Umbilical cord (tissue), 2 donors: ENCODE measurements around the gene IGSF9B. TPM values are rescaled to one million over a fixed set of nuclear protein-coding genes. Genes with fewer than 3 reads are reported as not detected.
A peak's percentile ranks its signal among the peaks of the same experiment; 100 is the strongest.

Experiments used
- DNase-seq: peaks from one replicate; pipeline ENCODE4 v3.0.0-alpha.2; 2015; ENCODE audit warnings: low spot score
- total RNA-seq: library from RNA; depleted of rRNA; stranded (reverse); fragments of >200 nt; gene quantifications from one replicate; pipeline ENCODE4 v1.2.3, GENCODE V29; 2014; ENCODE audit warnings: low replicate concordance; ENCODE audit not compliant: insufficient read depth

IGSF9B gene
- total RNA-seq, 1 donor from 2014 or later: 30.1 TPM

DNA sequence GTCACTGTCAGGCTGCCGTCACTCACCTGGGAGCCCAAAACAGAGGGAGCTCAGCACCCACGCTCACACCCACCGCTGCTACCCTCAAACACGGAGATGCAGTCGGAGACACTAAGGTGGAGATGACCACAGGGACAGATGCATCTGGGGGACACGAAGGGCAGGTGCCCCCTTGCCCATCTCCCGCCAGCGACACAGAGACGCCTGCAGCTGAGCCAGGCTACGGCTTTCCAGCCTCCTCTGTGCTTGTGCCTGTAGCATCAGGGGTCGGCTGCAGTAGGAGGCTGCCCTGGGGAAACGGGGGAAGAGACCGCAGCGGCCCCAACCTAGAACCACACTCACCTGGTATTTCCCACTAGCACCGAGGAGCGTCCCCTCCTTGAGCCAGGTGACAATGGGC, 19.3 kb downstream of the IGSF9B start:
- DNase-seq: no peak

DNA sequence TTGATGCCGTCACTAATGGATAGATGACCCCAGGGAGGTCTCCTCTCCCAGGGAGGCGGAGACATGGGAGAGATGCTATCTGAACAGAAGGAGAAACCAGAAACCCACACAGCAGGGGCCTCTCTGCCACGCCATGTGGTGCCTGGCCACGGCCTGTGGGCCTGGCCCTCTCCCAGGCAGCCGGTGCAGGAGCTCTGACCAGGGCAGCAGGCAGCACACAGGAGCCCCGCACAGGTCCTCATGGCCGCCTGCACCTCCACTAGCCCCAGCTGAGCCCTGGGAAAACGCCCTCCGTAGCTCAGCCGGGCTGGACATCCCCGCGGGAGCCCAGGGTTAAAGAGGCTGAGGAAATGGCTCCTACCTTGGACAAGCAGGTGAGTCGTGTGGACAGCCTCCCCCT, 19.8 kb downstream of the IGSF9B start:
- DNase-seq: no peak

DNA sequence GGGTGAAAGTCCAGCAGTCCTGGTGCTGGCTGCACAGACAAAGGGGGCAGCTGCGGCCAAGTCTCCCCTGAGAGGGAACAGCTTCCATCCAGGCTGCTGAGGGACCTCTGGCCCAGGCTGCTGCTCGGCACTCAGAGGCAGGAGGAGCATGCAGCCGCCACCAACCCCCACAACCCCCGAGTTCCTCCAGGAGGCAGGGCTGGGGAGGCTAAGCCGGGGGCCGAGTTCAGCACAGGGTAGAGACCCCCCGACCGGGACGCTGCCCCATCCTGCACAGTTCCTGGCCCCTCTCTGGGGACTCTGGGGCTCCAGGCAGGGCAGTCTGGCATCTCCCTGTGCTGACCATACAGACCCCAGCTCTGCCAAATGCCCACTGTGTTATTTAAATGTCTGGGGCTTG, 20.2 kb downstream of the IGSF9B start:
- no peak for DNase-seq

DNA sequence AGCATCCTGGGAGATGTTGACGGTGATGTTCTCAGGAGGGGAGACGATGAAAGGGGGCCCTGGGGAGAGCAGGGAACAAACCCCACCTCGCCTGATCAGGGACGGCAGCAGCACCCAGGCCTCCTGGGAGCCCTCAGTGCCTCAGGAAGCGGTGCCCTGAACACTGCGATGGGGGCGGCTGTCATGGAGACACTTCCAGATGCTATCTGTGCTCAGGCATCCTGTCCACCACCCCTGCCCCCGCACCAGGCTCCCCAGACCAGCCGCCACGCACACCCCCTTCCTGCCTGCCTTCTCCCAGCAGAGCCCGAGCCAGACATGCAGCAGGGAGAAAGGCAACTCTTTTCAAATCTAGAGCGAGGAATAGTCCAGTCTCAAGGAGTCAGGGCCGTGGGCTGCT, 20.6 kb downstream of the IGSF9B start:
- DNase-seq: no peak

DNA sequence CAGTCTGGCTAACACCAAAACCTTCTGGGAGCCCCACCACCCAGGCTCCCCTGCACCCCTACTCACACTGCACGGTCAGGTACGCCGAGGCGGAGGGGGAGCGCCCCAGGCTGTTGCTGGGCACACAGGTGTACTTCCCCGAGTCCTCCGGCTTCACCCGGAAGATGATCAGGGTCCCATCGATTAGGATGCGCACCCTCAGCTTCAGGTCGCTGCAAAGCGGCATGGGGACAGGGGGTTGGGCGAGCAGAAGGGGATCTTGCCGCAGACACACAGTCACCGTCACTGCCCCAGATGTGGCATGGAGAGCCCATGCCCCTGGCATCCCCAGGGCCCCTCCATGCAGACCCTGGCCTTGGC, 21.2 kb downstream of the IGSF9B start:
- no peak for DNase-seq

DNA sequence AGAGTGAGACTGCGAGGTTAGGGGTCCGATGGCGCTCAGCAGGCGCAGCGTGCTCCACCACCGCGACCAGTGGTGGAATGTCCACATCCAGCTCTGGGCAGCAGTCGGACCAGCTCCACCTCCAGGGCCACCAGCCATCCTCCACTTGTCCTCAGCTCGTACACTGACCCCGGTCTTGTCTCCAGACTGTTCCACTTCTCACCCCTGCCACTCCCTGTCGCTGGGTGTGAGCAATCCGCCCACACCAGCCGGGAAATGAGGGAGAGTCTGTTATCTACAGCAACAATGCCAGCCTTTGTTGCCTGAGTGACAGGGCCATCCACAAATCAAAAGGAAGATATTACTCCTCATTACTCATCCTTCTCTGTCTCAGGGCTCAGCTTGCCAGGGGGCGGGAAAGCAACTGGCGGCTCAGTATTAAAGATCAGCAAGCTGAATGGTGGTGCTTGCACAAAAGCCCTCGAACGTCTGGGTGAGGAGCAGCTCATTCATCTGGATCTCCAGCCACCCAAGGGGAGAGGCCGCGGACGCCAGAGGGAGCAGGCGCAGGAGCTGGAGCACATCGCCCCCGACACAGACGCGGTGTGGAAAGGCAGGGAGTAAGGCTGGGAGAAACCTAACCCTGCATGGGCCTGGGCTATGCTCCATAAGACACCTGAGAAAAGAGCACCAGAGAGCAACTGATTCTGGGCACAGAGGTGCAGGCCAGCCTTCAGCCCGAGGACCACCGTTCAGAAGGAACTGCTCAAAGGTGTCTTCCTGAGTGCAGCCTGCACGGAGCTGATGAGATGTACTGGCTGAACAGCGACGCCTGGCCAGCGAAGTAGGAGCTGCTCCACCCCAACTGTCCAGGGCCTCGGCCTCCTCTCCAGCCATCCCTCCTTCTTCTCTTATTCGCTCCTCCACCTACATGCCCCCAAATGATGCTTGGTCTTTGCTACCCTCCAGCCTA, 21.9 kb downstream of the IGSF9B start:
- DNase-seq: peak; percentile 47

DNA sequence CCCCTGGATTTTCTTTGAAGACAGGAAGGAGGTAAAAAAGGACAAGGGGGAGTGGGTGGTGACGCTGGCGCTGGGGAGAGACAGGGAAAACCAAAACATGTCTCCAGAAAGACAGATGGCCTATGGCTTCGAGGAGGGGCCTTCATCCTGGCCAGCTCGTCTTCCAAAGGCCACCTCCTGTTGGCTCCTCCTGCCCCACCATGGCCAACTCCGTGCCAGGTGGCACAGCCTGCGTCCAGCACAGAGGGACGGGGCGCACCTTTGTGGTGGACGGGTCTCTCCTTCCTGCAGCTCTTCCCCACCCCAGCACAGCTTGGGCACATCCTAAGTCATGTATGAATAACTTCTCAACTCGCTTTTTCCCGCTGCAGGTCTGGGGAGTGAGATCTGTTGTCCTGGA, 22.7 kb downstream of the IGSF9B start:
- DNase-seq: no peak

DNA sequence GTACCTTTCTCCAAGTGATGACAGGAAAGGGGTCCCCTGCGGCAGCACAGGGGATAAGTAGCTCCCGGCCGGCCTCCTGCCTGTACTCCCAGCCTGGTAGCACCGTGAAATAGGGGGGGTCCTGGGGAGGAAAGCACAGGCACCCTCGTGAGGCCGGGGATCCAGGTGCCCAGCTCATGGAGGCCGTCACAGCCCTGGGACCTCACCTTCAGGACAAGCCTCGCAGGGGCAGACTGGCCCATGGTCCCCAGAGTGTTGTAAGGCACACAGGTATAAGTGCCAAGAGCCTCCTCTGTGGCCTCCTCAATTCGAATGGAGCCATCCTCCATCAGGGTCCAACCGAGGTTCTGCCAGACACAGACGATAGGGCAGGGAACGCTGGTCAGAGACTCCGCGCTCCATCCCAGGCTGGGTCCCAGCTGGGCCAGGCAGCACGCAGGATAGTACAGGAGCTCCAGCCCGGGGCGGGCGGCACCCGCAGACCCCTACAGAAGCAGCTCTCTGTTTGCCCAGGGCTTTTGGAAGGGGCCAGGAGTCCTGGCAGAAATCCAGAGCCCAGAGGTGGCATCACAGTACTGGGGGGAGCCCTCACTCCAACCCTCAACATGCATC, 25.2 kb downstream of the IGSF9B start:
- no peak for DNase-seq

DNA sequence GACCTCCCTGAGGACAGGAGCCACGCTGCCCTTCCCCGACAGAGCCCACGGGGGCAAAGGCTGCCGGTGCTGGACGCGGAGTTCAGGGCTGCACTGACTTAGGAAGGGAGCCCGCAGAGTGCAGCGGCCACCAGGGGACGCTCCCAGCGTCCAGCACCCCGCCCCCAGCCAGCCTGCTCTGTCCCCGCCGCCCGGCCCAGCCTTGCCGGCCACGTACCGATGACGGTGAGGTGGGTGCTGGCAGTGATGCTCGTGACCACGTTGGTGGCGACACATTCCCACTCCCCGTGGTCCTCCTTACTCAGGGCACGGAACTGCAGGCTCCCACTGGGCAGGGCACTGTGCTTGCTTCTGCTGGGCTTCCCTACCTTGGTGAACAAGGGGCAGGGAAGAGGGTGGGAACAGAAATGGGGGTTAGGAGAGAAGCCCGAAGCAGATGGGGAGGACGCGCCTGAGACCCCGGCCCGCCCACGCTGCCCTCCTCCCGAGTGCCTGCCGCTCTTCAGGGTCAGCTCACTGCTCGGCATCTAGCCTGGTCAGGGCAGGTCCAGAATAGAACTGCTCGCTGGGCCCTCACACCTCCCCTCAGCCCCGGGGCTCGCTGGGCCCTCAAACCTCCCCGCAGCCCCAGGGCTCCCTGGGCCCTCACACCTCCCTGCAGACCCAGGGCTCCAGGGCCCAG, 25.9 kb downstream of the IGSF9B start:
- DNase-seq: no peak

DNA sequence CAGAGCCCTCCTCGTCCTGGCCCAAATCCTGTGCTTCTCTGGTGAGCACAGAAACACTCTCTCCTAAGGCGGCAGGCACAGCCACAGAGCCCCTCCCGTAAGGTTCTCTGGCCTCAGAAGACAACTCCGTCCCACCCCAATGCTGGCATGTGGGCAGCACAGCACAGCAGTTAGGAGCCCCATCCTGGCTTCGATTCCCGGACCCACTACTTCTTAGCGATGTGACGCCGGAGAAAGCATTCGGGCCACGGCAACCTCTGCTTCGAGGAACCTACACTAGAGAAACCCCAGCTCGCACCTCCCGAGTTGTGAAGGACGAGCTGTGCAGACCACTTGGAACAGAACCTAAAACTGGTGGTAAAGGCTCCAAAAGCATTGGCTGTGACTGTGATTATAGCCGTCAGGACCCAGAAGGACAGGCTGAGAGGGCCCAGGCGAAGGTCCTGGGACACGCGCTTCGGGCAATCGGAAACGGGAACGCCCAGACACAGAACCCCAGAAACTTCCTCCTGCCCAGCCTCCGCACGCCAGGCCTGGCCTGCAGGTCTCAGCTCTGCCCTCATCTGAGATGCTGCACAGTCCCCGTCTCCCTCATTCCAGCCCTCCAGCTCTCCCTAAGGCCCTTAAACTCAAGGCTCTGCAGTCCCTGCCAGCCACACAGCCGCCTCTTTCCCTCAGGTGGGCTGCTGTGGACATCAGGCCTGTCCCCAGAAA, 26.6 kb downstream of the IGSF9B start:
- DNase-seq: no peak

DNA sequence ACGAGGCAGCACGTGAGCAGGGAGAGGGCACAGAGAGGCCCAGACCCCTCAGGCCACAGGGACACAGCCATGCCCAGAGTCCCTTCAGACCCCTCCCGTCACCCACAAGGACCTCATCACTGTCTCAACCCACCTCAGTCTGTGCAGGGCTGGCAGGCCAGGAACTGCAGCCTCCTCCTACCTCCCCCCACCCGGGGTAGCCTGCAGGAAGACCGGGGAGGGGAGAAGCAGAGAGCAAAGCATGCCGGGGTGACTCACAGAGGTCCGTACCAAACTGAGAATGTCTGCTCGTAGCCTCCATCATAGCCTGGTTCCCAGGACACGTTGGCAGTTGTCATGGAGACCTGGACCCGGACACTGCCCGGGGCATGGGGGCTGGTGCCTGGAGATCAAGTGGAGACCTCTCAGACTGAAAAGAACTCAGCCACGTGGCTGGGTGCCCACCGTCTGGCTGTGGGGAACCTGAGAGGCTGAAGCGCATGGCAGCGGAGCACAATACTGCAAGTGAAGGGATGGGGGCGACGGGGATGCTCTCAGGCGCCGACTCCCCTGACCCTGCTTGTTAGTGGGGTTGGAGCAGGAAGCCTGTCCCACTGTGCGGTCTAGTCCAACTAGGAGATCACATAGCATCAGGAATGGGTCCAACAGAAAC, 27.2 kb downstream of the IGSF9B start:
- DNase-seq: no peak

DNA sequence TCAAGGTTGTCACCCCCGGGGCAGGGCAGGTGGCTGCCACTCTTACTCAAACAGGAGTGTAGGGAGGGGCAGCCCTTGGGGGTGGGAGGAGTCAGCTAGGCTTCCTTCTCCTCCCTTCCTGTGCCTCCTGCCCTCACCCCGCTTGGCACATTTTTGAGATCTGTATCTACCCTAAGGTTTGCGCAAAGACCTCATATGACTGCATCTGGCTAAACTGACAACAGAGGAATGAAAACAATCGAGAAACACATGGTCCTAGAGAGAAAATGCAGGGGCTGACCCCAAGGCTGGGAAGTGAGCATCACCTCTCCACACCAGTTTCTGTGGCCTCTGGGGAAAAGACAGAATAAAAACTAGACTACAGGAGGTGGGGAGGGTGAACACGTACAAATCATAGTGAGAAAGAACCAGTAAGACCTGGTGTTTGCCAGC, 28.1 kb downstream of the IGSF9B start:
- DNase-seq: no peak

DNA sequence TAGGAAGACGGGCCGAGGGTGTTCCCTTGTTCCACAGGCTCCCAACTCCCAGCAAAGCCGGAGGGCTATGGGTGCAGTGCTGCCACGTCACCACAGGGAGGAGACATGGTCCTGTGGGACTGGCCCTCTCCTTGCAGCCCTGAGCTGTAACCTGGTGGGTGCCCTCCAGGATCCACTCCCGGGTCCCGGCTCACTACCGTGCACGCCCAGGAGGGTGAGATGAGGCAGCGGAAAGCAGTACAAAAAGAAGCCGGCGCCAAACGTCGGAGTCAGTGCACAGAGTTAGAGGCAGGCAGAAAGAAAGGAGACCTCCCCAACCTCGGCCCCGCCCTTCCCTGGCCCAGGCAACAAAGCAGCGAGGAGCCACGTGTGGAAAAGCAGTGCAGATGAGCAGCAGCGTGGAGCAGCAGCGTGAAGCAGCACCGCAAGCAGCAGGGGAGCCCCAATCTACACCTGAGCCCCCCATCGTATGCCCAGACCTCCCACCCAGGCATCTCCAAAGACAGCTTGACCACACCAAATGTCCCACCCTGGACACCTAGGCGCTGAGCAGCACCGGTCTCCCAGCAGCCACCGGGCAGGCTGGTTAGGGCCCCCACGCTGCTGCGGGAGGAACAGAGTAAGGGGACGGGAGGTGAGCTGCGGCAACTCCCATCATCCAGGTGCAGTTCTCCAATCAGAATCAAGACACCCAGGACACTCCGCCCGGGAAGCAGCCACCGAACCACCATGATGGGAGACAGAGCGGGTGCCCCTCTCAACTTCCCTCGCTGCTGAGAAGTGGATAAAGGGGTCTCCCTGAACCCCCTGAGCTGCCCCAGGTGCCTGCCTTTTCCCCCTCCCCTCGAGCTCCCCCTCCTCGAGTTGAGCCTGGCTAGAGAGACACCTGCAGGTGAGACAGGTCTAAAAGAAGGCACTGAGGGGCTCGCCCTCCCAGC, 28.8 kb downstream of the IGSF9B start:
- DNase-seq: peak; percentile 40

DNA sequence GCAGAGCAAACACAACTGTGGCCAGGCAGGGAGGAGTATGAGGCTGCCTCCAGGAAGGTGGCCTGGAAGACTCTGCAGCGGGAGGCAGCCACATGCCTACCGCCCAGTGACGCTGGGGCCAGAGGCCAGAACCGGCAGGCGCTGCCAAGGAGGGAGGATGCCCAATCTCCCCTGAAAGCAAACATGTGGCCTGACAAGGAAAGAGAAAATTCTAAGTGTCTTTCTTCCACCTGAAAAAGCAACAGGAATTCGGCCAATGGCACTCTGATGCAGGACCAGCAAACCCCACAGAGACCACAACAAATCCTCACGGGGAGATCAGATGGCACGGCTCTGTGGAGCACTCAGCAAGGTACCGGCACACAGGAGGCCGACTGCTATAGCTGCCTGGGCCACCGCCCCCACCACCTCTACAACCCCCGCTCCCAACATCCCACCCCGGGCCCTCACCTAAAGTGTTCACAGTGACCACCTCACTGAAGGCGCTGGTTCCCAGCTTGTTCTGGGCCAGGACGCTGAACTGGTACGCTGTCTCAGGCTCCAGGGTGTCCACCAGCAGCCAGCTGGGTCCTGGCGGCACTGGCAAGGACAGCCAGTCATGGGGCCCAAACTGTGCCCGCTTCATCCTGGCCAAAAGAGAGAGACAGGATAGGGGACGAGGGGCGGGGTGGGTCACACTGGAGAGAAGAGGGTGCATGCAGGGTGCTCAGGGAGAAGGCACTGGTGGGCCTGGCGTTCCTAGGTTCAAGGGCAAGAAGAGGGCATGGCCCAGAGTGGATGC, 30.1 kb downstream of the IGSF9B start:
- DNase-seq: no peak

DNA sequence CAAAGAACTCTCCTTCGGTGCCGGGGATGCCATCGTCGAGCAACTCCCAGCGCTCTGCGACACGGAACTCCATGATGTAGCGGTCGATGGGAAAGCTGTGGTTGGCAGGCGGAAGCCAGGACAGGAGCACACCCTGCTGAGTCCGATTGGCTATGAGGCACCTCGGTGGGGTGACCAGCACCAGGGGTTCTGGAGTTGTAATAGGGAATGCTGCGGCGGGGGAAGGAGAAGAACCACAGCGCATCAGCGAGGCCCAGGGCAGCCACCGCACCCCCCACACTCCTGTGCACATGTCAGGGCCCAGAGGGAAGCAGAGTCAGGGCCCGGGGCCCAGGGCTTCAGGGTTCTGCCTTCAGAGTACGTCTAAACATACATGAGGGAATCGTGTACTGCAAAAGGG, 31.0 kb downstream of the IGSF9B start:
- no peak for DNase-seq

DNA sequence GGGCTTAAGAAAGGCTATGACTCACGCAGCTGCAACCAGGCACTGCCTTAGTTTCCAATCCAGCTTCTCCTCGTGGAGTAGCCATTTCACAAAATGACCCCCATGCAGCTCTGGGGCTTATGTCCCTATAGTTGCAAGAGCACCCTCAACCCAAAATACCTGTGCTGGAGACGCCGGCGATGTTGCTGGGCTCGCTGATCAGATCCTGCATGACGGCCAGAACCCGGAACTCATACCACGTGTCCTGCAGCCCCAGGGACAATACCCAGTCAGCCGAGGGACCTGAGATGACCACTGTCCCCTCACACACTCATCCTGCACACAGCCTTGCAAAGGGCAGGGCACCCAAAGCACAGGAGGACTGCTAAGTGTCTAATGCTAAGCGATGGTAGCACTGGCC, 32.1 kb downstream of the IGSF9B start:
- peak; percentile 33 for DNase-seq

DNA sequence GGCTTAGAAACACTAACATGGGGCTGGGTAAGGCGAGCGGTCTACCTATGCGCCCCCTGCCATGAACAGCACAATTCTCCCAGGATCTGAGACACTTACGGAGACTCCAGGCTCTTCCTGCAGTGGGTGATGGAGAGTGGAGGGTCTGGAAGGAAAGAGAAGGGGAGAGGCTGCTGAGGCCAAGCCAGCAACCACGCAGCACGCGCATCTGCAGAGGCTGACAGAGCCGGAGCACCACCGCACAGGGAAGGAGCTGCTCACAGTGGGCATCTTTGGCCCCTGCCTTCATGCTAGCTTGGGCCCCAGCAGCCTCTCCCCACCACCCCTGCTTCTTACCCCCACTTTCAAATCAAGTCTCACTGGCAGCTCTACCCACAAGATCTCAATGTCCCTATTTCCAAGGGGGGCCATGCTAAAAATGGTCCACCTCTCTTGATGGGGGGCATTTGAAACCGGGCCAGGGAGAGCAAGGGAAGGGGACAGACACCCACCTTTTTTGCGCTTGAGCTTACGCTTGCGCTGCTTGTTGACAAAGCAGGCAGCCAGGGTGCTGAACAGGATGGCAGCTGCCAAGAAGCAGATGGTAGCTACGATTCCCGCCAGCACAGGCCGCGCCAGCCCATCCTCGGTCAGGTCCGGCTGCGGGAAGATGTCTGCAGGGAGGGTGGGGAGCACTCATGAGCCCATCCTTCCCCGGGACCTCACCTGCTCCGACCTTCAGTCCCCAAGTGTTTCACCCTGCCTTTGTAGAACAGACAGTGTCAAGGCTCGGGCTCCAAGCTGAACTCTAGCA, 34.5 kb downstream of the IGSF9B start:
- DNase-seq: no peak

DNA sequence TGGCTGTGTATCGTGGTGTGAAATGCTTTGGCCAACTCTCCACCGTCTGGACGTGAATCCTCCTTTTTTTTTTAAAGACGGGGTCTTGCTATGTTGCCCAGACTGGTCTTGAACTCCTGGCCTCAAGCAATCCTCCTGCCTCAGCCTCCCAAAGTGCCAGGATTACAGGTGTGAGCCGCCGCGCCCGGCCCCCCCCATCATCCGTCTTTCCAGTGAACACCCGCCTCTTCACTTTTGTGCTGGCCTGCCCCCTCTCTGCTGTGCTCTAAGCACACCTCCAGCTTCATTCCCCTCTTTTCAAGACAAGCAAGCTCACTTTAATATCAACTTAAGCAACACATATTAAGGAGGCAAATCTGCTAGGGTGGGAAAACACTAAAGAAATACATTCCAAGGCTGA, 35.3 kb downstream of the IGSF9B start:
- DNase-seq: no peak

DNA sequence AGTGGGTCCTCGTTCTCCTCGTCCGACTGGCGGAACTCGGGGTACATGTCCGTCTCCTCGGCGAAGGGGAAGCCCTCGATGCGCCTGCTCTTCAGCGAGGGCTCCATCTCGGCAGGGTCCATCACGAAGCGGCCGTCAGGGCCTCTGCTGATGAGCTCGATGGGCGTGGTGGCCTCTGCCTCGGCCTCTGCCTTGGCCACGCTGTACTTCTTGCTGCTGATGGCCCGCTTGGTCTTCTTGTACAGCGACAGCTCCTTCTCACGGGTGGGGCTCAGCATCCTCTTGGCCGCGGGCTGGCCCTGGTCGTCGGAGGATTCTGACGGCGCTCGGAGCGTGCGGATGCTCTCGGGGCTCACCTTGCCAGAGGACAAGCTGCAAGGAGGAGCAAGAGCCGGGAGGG, 35.7 kb downstream of the IGSF9B start:
- no peak for DNase-seq
